Measurements from ENCODE around the gene WDR6.

Gene WDR6

GRCh38 chr3:49017229-49017970 lies 10.2 kb downstream of the WDR6 start:
- DNase-seq: no peak

DNA sequence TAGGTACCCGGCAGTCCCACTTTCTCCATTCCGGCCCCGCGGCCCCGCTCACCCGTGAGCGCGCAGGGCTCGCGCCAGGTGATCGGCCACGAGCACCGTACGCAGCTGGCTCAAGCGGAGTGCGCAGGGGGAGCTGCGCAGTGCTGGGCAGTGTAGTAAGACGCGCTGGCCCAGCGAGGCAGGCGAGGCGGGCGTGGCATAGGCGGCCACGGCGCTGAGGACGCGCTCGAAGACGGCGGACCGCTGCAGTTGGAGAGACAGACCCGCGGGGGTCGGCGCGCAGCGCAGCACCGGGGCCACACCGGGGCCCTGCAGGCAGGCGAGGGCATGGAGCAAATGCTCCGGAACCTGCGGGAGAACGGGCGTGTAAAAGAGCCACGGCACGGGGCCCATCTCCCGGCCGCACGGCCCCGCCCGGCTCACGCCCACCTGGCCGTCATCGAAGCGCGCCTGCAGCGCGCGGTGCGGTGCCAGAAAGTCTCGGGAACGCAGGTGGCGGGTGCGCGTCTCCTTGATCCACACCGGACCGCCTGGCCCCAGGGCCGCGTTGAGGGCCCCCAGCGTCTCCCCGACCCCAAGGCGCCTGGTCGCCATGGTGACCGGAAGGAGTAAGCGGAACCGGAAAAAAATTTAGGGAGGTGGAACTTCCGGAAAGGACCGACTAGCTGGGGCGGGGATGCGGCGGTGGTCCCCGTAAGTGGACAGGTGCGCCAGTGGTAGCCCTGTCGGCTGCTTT lies 10.9 kb downstream of the WDR6 start, which contains the start of gene DALRD3:
DALRD3 (minus strand) TSS at position 610 of the 736 bp plus-strand sequence; CDS start at position 594, 16 bp downstream.
- peak; percentile 34 to 71 for DNase-seq

GRCh38 chr3:49018707-49019006 lies 11.5 kb downstream of the WDR6 start:
- DNase-seq: no peak

GRCh38 chr3:49019941-49020329 lies 12.7 kb downstream of the WDR6 start:
- DNase-seq: no peak

DNA sequence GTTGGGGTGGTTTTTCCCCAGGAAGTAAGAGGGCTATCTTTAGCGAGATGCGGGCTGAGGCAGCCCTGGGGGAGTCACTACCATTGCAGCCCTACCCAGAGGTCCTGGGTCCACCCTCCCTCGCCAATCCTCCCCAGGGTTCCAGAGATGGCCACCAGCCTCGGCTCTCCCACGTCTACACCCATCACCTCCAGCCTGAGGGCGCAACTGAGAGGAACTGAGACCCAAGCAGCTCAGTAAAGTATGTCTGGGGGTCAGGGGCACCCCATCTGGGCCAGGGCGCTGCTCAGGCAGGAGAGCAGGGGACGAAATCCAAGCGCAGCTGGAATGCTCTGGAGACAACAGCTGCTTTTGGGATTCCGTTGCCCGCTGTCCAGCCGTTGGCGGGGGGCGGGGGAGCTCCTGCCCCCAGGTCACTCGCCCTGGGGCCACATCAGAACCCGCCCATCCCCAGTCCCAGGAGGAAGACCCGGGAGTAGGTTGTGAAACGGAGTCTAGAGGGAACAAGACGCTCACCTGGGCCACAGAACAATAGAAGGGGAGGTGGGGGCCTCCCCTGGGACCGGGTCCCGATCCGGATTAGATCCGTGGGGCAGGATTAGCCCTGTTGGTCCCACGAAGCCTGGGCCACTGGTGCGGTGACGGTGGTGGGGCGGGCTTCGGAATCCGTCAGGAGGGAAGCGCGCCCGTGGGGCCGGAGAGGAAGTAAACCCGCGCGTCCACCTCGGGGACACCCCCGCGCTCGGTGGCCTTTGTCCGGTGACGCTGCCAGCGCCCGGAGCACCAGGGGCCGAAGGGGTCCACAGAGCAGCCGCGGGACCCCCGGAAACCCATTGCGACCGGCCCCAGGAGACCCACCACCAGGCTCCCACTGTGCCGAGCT lies 13.4 kb downstream of the WDR6 start:
- peak in 1 of 2 donors; percentile 91 for DNase-seq

GRCh38 chr3:49021213-49021812 lies 14.1 kb downstream of the WDR6 start:
- peak; percentile 94 to 95 for DNase-seq

- peak; percentile 62 to 81 for DNase-seq
Measured at GRCh38 chr3:49021813-49022687, 14.9 kb downstream of the WDR6 start, which contains the start of gene NDUFAF3. Gene NDUFAF3, plus strand, starts transcription at chr3:49022121. Its CDS starts 24 bp downstream, at chr3:49022145.

DNA sequence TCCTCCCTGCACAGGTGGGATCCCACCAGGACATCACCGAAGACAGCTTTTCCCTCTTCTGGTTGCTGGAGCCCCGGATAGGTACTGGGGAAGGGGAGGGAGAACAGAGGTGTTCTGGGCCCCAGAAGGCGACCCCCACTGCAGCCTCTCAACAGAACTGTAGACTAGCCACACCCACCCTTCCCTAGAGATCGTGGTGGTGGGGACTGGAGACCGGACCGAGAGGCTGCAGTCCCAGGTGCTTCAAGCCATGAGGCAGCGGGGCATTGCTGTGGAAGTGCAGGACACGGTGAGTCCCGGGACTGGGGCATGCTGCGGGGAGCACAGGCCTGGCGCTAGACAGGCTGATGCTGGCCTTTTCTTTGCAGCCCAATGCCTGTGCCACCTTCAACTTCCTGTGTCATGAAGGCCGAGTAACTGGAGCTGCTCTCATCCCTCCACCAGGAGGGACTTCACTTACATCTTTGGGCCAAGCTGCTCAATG lies 15.5 kb downstream of the WDR6 start:
- DNase-seq: no peak

DNA sequence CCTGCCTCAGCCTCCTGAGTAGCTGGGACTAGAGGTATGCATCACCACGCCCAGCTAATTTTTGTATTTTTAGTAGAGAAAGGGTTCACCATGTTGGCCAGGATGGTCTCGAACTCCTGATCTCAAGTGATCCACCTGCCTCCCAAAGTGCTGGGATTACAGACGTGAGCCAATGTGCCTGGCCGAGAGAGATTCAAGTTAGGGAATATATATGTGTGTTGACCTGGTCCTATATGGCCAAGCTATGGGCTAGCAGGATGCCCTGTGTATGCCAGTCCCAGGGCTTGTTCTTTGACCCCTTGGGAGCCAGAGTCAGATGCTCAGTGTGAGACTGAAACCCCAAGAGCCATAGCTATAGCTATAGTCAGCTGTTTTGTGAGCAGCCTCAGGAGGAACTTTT lies 16.6 kb downstream of the WDR6 start:
- DNase-seq: no peak

GRCh38 chr3:49024449-49024848 lies 17.3 kb downstream of the WDR6 start:
- no peak for DNase-seq

DNA sequence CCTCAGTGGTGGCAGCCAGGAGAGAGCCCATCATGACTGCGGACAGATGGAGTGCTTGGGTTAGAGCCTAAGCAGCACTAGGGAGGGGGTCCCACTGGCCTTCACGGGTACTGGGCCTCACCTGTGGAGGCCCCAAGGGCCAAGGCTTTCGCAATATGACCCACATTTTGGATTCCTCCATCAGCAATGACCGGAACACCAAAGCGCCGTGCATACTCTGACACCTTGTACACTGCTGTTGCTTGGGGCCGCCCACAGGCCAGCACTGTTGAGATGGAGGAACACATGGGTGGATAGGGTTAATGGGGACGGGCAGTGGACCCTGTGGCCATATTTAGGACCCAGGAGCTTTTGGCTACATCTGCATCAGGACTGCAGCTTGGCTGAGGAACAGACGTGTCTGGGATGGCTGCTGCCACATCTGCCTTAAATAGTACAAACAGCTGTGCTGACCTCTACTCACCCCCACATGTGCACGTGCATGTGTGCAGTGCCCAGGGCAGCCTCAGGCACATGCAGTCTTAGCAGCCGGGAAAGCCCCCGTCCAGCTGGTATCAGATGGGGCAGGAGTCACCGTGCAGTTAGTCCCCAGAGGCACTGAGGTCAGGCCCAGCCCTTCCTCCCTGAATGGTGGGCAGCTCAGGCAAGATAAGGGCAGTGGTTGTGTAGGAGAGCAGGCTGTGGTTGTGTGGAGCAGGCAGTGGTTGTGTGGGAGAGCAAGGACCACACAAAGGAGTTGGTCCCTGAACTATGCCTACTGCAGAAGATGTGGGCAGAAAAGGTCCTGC lies 18.0 kb downstream of the WDR6 start:
- no peak for DNase-seq

DNA sequence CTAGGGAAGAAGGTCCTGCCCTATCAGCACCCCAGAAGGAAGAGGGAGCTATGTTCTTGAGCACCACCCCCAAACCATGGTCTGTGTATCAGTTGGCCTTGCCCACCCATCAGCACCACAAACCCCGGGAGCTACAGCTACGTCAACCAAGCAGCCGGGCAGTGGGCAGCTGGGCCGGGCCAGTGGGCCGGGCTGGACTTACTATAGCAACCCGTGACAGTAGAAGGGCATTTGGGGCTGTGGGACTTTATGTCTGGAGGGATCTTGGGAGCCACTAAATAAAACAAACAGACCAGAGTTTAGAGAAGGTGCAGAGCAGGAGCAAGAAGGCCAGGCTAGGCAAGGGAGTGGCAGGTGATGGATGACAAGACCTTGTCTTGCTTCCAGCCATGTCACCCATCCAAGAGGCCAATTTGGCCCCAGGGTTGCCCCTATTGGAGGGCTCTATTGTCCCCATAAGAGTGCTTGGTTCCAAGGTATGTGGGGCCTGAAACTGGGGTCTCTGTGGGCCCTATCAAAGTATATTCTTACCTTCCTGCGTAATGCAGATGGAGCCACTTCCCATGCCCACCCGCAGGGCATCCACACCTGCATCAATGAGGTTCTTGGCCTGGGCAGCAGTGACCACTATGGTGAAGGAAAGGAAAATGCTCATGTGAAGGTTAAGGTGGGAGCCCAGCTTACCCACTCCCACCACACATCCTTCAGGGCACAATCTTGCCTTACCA lies 18.8 kb downstream of the WDR6 start:
- DNase-seq: no peak

GRCh38 chr3:49026536-49026935 lies 19.3 kb downstream of the WDR6 start:
- no peak for DNase-seq

DNA sequence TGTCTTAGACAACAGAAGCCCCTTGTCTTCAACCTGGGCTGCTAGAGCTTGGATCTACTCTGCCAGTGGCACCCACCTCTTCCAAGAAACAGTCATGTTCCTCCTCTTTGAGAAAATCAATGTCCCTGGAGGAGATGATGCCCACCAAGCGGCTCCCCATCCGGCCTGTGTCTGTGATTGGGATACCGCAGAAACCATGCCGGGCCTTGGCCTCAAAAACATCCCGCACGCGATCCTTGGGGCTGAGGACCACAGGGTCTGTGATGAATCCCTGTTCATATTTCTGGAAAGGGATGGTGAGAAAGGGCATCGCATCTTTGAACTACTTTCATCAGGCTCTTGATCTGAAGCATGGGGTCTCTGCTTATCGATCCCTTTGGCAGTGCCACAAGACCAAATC lies 20.4 kb downstream of the WDR6 start:
- DNase-seq: no peak

- no peak for DNase-seq
Measured at GRCh38 chr3:49028298-49028672, 21.1 kb downstream of the WDR6 start.

- DNase-seq: peak; percentile 76 to 88
Measured at GRCh38 chr3:49028673-49029562, 21.7 kb downstream of the WDR6 start, which contains the start of gene IMPDH2. Gene IMPDH2, minus strand, starts transcription at chr3:49029398. Its CDS starts 48 bp downstream, at chr3:49029350.

DNA sequence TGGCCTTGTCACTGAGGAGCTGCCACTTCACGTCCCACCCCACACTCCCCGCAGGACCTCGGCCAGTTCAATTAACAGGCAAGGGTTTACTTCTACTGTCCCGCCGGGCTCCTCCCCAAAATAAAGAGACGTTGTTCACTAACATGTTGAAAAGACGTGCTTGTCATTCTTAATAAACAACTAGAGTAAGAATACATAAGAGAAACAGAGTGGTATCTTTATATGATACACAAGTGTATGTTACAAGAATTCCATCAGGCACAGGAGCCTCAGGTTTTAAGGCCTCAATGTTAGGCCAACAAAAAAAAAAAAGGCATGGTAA lies 22.3 kb downstream of the WDR6 start:
- DNase-seq: no peak

GRCh38 chr3:49030321-49030720 lies 23.1 kb downstream of the WDR6 start:
- DNase-seq: no peak

DNA sequence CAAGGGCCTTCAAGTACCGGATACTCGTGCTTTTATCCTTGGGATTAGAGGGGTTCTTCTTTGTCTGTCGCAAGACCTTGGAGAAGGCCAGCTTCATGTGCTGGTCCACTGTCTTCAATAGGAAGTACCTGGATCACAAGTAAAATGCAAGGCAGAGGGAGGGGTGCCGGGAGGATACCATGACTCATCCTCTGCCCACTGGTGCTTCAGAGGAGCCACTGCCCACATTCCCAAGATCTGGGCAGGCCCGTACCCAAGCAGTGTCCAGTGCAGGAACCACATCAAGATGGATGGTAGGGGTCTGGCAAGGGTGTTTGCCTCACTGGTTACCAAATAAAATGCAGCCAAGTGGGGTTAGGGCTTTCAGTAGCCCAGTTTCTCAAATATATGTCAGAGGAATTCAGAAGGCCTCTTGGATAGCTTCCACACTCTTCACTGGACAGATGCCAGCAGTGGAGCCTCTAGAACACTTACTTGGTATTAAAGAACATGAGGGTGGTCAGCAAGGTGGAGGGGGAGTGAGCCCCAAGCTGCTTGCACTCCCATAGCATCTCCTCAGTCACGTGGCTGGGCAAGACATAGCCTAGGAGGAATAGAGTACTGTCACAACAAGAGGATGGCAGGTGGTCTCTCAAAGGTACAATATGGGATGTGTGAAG lies 25.6 kb downstream of the WDR6 start:
- DNase-seq: no peak
